IMR-90 (cell line): ENCODE data around the gene ZNF12. TPM values are rescaled to one million over a fixed set of nuclear protein-coding genes. Genes with fewer than 3 reads are reported as not detected.

ENCODE experiments used
- ATAC-seq: fragments of 200-7000 bp; cut with Tn5 transposase; 2 replicates; pipeline ENCODE4 v1.9.1; 2020; ENCODE audit warnings: low read depth, mild to moderate bottlenecking, moderate library complexity
- BruUV-seq: library from RNA; stranded (reverse); fragments of 400-500 nt; replicated peaks from 2 replicates; lab custom pipeline; 2021; lab: Mats Ljungman, UMichigan
- CTCF ChIA-PET: fragments of 300-600 bp; formaldehyde crosslinking; extraction: SDS; loops from one replicate; lab custom pipeline; 2021; ENCODE audit warnings: antibody characterized with exemption; lab: Yijun Ruan, JAX
- POLR2A ChIA-PET: fragments of 300-600 bp; sonication (Branson Sonifier 250); formaldehyde crosslinking; loops from one replicate; lab custom pipeline; 2022; ENCODE audit warnings: antibody characterized with exemption; ENCODE audit not compliant: unreplicated experiment; lab: Charles Lee
- DNase-seq: peaks from one replicate; pipeline ENCODE4 v3.0.0; 2013
- H2AFZ ChIP-seq: replicated peaks from 2 replicates; pipeline ENCODE3; 2013; ENCODE audit warnings: low read length, mild to moderate bottlenecking; ENCODE audit not compliant: poor library complexity
- H2AK5ac ChIP-seq: 2 replicates; pipeline ENCODE4 v1.6.1; 2013; ENCODE audit warnings: low read depth, low read length, inconsistent platforms
- H2AK9ac ChIP-seq: replicated peaks from 2 replicates; pipeline ENCODE3; 2013; ENCODE audit warnings: mild to moderate bottlenecking, low read depth, low read length, moderate library complexity; ENCODE audit not compliant: poor library complexity
- H2BK120ac ChIP-seq: 2 replicates; pipeline ENCODE4 v1.6.1; 2013; ENCODE audit warnings: low read depth, low read length, inconsistent platforms
- H2BK15ac ChIP-seq: 3 replicates; pipeline ENCODE4 v1.6.1; 2013; ENCODE audit warnings: low read depth, low read length, inconsistent platforms
- H2BK20ac ChIP-seq: 2 replicates; pipeline ENCODE4 v1.6.1; 2013; ENCODE audit warnings: low read depth, mild to moderate bottlenecking, inconsistent platforms, low read length, moderate library complexity
- H2BK5ac ChIP-seq: 2 replicates; pipeline ENCODE4 v1.6.1; 2013; ENCODE audit warnings: mild to moderate bottlenecking, low read depth, low read length, inconsistent platforms; ENCODE audit not compliant: poor library complexity, severe bottlenecking
- H3K14ac ChIP-seq: replicated peaks from 2 replicates; pipeline ENCODE4 v1.6.1; 2013; ENCODE audit warnings: low read depth, low read length, inconsistent platforms
- H3K18ac ChIP-seq: 2 replicates; pipeline ENCODE4 v1.6.1; 2013; ENCODE audit warnings: low read depth, low read length, control low read depth
- H3K23ac ChIP-seq: 2 replicates; pipeline ENCODE4 v1.6.1; 2013; ENCODE audit warnings: low read depth, low read length, inconsistent platforms
- H3K27ac ChIP-seq: 2 replicates; pipeline ENCODE4 v1.5.1; 2013; ENCODE audit warnings: mild to moderate bottlenecking, control low read depth, low read length; ENCODE audit not compliant: insufficient read depth
- H3K27me3 ChIP-seq: 2 replicates; pipeline ENCODE4 v1.6.1; 2013; ENCODE audit warnings: low read length; ENCODE audit not compliant: control insufficient read depth, insufficient read depth
- H3K36me3 ChIP-seq: 2 replicates; pipeline ENCODE4 v1.6.1; 2013; ENCODE audit warnings: low read length, mixed read lengths; ENCODE audit not compliant: control insufficient read depth, insufficient read depth
- H3K4ac ChIP-seq: 2 replicates; pipeline ENCODE4 v1.6.1; 2013; ENCODE audit warnings: low read depth, low read length, inconsistent platforms
- H3K4me1 ChIP-seq: 2 replicates; pipeline ENCODE4 v1.6.1; 2013; ENCODE audit warnings: low read length, mixed read lengths; ENCODE audit not compliant: control insufficient read depth, insufficient read depth
- H3K4me2 ChIP-seq: 2 replicates; pipeline ENCODE4 v1.6.1; 2013; ENCODE audit warnings: low read depth, mild to moderate bottlenecking, control low read depth, low read length, moderate library complexity
- H3K4me3 ChIP-seq: 2 replicates; pipeline ENCODE4 v1.5.1; 2013; ENCODE audit warnings: low read depth, mild to moderate bottlenecking, control low read depth, low read length, moderate library complexity; ENCODE audit not compliant: insufficient read depth
- H3K56ac ChIP-seq: 2 replicates; pipeline ENCODE4 v1.6.1; 2013; ENCODE audit warnings: low read length, inconsistent platforms; ENCODE audit not compliant: insufficient read depth; ENCODE audit errors: extremely low read depth
- H3K79me1 ChIP-seq, 2 experiments: 2 replicates each; pipeline ENCODE4 v1.6.1; 2013; ENCODE audit warnings: low read length in 2 of 2, inconsistent platforms in 1 of 2, low read depth in 1 of 2
- H3K9ac ChIP-seq: 2 replicates; pipeline ENCODE4 v1.6.1; 2013; ENCODE audit warnings: low read depth, low read length, control low read depth
- H3K9me1 ChIP-seq: 2 replicates; pipeline ENCODE4 v1.6.1; 2013; ENCODE audit warnings: low read length, inconsistent platforms; ENCODE audit not compliant: insufficient read depth
- H3K9me3 ChIP-seq: 2 replicates; pipeline ENCODE4 v1.6.1; 2013; ENCODE audit warnings: low read length; ENCODE audit not compliant: control insufficient read depth, insufficient read depth
- H4K20me1 ChIP-seq: 2 replicates; pipeline ENCODE4 v1.6.1; 2013; ENCODE audit warnings: low read length, inconsistent platforms; ENCODE audit not compliant: insufficient read depth
- H4K5ac ChIP-seq: 2 replicates; pipeline ENCODE4 v1.6.1; 2013; ENCODE audit warnings: mild to moderate bottlenecking, low read depth, low read length, control low read depth
- H4K8ac ChIP-seq, 2 experiments: 2 replicates each; pipeline ENCODE4 v1.6.1; 2013; ENCODE audit warnings: low read depth in 2 of 2, low read length in 2 of 2, control low read depth in 1 of 2, inconsistent platforms in 1 of 2
- H4K91ac ChIP-seq: 2 replicates; pipeline ENCODE4 v1.6.1; 2013; ENCODE audit warnings: low read depth, low read length, inconsistent platforms; ENCODE audit not compliant: insufficient read depth
- BHLHE40 ChIP-seq: fragments of 150-350 bp; IDR thresholded peaks from 2 replicates; pipeline ENCODE4 v1.6.1; 2016; ENCODE audit warnings: mild to moderate bottlenecking, low read depth, low read length
- POLR2A ChIP-seq: IDR thresholded peaks from 2 replicates; pipeline ENCODE4 v1.6.1; 2012; ENCODE audit warnings: mild to moderate bottlenecking, low read depth, low read length
- WGBS, 2 experiments: methylation state at CpG; one replicate each; pipeline versions ENCODE4 v1.1.5 to v1.1.7; 2013; ENCODE audit warnings: missing lambda C conversion rate in 2 of 2; ENCODE audit not compliant: insufficient read length in 1 of 2; ENCODE audit errors: extremely low coverage in 2 of 2; 5-methylcytosine and 5-hydroxymethylcytosine counted together
- dilution Hi-C: fragments of 300-500 bp; cut with HindIII; formaldehyde crosslinking; loops from one replicate; pipeline ENCODE4 v1.14.3; 2018; ENCODE audit warnings: low sequenced_read_pairs; ENCODE audit not compliant: unreplicated experiment
- in situ Hi-C: fragments of 300-500 bp; cut with MboI; formaldehyde crosslinking; loops from 3 replicates; pipeline ENCODE4 v1.14.3; 2019; ENCODE audit warnings: low sequenced_read_pairs, inconsistent platforms, mixed read lengths
- intact Hi-C: fragments of 100-400 bp; cut with micrococcal nuclease; formaldehyde crosslinking; loops from 2 replicates; pipeline ENCODE4 v1.10.0; 2022
- polyA plus RNA-seq, 3 experiments: library from polyadenylated mRNA; depleted of rRNA; stranded (reverse); fragments of >200 nt; gene quantifications; 2 replicates each; pipeline ENCODE4 v1.2.3, GENCODE V29; 2012; ENCODE audit warnings: low replicate concordance in 1 of 3
- total RNA-seq: library from RNA; depleted of rRNA; stranded (reverse); fragments of >200 nt; gene quantifications from 2 replicates; pipeline ENCODE4 v1.2.3, GENCODE V29; 2012
- TF ChIP-seq, protein P1 (sequence below): conservative IDR thresholded peaks from 2 replicates; pipeline ENCODE4 v1.5.1; 2012; ENCODE audit warnings: mild to moderate bottlenecking, low read depth, low read length, improper control_type of control experiment

The ZNF12 gene
- total and polyA plus RNA-seq, 2 of the 4 experiments (the other 2 are of a cell fraction), result 8.2 to 20.8 TPM

DNA sequence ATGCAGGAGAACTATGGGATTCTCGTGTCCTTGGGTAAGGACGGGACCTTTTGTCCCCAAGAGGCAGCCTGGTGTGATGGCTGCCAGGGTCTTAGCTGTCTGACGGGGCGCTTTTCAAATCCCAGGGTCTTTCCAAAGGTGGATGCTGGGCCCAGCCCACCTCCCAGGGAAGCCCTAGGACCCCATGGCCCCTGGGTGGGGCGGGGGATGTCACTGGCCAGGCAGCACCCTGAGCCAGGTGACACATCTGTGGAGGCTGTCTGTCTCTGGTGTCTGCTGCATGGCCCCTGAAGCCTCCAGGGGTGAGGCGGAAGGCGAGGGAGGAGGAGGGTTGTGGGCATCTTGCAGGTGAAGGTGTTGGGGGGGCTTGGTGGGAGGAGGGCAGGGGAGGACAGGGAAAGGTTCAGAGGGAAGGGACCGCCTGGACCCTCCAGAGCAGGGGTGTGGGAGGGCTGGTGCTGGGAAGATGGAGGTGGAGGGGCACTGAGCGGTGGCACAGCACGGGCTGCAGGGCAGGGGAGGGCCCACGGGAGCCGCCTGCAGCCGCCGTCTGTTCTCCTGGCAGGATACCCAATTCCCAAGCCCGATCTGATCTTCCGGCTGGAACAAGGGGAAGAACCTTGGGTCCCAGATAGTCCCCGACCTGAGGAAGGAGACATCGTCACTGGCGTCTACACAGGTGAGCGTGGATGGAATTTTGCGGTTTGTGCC, 62.7 kb downstream of the ZNF12 start:
- Histone ChIP-seq H3K23ac (no peak overlapping the region), H2BK120ac (no peak overlapping the region), H4K8ac (no peak overlapping the region), H3K4me1 (no peaks in the 10 kb centered on the region), H3K4ac (no peak overlapping the region), H4K20me1 (peaks cover 11% of the 10 kb centered on the region; the same call in 1 of the 2 replicates), H3K27ac (no peak overlapping the region), H3K4me3 (no peak overlapping the region), H3K56ac (no peak overlapping the region), H3K79me1 (peaks cover 18 to 44% of the 10 kb centered on the region in 2 experiments), H4K91ac (no peak overlapping the region), H2AFZ (no peak overlapping the region), H3K14ac (no peak overlapping the region), H3K9ac (no peak overlapping the region), H3K18ac (no peak overlapping the region), H2BK5ac (no peak overlapping the region), H2BK15ac (no peak overlapping the region), H3K36me3 (peaks cover 70% of the 10 kb centered on the region), H3K9me1 (peaks cover 6% of the 10 kb centered on the region; the same call in 1 of the 2 replicates), H2AK9ac (peak overlapping the region; percentile 13), H3K9me3 (peaks cover 2% of the 10 kb centered on the region; the same call in 1 of the 2 replicates), H3K27me3 (no peaks in the 10 kb centered on the region), H2AK5ac (no peak overlapping the region), H3K4me2 (no peak overlapping the region), H4K5ac (no peak overlapping the region), H2BK20ac (no peak overlapping the region)
- BruUV-seq, result no TSS peak
- 96% methylated on average over 14 of the region's 21 CpGs; no CpG with 5 or more reads in 1 of the 2 experiments for WGBS, 2 experiments
- POLR2A ChIA-PET, result no interaction called here
- CTCF ChIA-PET, result no interaction called here
- intact Hi-C loops (no loop called here), dilution Hi-C loops (no loop called here), in situ Hi-C loops (no loop called here)
- DNase-seq (no peak), ATAC-seq (no peak)
- TF ChIP-seq POLR2A, result no peak
- no peak for TF ChIP-seq BHLHE40
- TF ChIP-seq, protein P1, sequence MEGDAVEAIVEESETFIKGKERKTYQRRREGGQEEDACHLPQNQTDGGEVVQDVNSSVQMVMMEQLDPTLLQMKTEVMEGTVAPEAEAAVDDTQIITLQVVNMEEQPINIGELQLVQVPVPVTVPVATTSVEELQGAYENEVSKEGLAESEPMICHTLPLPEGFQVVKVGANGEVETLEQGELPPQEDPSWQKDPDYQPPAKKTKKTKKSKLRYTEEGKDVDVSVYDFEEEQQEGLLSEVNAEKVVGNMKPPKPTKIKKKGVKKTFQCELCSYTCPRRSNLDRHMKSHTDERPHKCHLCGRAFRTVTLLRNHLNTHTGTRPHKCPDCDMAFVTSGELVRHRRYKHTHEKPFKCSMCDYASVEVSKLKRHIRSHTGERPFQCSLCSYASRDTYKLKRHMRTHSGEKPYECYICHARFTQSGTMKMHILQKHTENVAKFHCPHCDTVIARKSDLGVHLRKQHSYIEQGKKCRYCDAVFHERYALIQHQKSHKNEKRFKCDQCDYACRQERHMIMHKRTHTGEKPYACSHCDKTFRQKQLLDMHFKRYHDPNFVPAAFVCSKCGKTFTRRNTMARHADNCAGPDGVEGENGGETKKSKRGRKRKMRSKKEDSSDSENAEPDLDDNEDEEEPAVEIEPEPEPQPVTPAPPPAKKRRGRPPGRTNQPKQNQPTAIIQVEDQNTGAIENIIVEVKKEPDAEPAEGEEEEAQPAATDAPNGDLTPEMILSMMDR, result no peak
